Measurements from ENCODE around the gene PLXNB2.

PLXNB2 gene

DNA sequence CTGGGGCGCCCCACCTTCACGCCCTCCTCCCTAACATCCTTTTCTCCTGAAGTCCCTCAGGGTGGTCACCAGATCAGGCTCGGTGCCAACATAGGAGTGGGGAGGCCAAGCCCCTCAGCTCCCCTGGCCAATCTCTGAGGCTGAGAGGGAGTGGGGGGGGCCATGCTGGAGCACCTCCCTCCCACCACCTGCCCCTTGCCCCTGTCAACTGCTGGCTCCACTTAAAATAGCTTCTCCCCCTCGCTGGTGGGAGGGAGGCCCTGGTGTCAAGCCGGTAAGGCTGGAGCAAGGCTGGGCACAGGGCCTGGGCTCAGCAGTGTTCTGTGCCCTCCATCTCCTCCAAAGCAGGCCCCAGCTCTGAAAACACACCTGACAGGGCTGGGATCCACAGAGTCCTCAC lies 4.9 kb downstream of the PLXNB2 start:
- Histone ChIP-seq H3K4me3 (ENCODE audit: low read depth in 1 of 2, low read length in 2 of 2) (no peak overlapping the region), H4K20me1 (ENCODE audit: insufficient read depth, low read length) (peaks cover 25% of the 10 kb centered on the region), H3K36me3 (ENCODE audit: insufficient read depth, low read length) (no peaks in the 10 kb centered on the region), H3K27ac (ENCODE audit: low read length) (no peak overlapping the region), H3K79me2 (ENCODE audit: insufficient read depth, low read length) (no peaks in the 10 kb centered on the region), H3K27me3 (ENCODE audit: insufficient read depth, low read length, poor library complexity) (peaks cover 17% of the 10 kb centered on the region), H3K9ac (ENCODE audit: low read depth, low read length) (no peak overlapping the region), H3K4me1 (ENCODE audit: insufficient read depth, low read length) (peaks cover 15% of the 10 kb centered on the region), H3K4me2 (ENCODE audit: insufficient read depth, low read length) (no peak overlapping the region), H2AFZ (ENCODE audit: low read depth, low read length) (no peak overlapping the region), H3K9me3 (ENCODE audit: insufficient read depth, low read length, severe bottlenecking) (no peaks in the 10 kb centered on the region)
- DNase-seq (no peak), ATAC-seq (ENCODE audit: insufficient read depth, low read depth) (no peak)
- TF ChIP-seq, protein P1, sequence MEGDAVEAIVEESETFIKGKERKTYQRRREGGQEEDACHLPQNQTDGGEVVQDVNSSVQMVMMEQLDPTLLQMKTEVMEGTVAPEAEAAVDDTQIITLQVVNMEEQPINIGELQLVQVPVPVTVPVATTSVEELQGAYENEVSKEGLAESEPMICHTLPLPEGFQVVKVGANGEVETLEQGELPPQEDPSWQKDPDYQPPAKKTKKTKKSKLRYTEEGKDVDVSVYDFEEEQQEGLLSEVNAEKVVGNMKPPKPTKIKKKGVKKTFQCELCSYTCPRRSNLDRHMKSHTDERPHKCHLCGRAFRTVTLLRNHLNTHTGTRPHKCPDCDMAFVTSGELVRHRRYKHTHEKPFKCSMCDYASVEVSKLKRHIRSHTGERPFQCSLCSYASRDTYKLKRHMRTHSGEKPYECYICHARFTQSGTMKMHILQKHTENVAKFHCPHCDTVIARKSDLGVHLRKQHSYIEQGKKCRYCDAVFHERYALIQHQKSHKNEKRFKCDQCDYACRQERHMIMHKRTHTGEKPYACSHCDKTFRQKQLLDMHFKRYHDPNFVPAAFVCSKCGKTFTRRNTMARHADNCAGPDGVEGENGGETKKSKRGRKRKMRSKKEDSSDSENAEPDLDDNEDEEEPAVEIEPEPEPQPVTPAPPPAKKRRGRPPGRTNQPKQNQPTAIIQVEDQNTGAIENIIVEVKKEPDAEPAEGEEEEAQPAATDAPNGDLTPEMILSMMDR (IDR thresholded peaks at IDR 0.05; ENCODE audit: borderline replicate concordance, extremely low read depth, low read length, poor library complexity, severe bottlenecking): no peak
- TF ChIP-seq EZH2 (IDR thresholded peaks at IDR 0.05; ENCODE audit: borderline replicate concordance, low read depth, low read length, severe bottlenecking): no peak

DNA sequence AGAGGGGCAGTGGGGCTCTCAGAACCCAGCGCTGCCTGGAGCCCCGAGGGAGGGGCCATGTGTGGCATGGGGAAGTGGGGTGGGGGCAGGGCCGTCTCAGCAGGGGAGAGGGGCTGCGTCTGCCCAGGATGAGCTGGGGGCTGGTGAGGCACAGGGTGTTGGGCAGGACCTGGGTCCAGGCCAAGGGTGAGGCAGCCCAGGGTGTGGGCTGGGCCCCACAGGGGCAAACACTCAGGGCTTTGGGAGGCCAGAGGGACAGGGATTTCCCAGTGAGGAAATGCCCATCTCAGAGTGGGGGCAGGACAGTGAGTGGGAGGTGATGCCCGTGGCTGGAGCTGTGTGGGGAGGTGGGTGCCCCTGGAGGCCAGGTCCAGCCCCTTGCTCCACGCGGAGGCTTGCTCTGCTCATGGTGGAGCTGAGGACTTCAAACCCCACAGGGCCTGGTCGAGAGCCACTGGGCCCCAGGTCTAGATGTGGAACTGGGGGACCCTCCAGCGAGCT lies 5.4 kb downstream of the PLXNB2 start:
- no peak for DNase-seq
- ATAC-seq (ENCODE audit: insufficient read depth, low read depth): no peak
- H3K27ac ChIP-seq (ENCODE audit: low read length): no peak overlapping the region

DNA sequence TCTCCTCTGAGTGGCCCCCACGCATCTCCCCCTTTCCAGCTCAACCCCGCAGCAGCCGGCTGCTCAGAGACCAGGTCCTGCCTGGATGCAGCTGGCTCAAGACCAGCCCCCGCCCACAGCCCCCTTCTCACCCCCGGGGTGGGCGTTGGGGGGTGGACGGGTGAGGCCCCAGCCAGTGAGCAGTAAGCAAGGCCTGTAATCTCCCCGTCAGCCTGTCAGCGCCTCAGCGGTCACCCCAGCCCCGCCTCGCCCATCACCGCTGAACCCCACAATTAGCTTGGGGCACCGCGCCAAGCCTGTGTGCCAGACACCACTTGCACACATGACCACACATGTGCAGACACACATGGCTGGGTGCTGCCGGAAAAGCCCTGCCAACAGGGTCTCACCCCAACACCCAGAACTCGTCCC lies 5.9 kb downstream of the PLXNB2 start:
- Histone ChIP-seq H3K4me2 (ENCODE audit: insufficient read depth, low read length) (no peak overlapping the region), H3K9me3 (ENCODE audit: insufficient read depth, low read length, severe bottlenecking) (no peaks in the 10 kb centered on the region), H3K79me2 (ENCODE audit: insufficient read depth, low read length) (no peaks in the 10 kb centered on the region), H3K4me1 (ENCODE audit: insufficient read depth, low read length) (peaks cover 6% of the 10 kb centered on the region), H3K27ac (ENCODE audit: low read length) (no peak overlapping the region), H3K9ac (ENCODE audit: low read depth, low read length) (no peak overlapping the region), H3K36me3 (ENCODE audit: insufficient read depth, low read length) (no peaks in the 10 kb centered on the region), H3K4me3 (ENCODE audit: low read depth in 1 of 2, low read length in 2 of 2) (no peak overlapping the region), H4K20me1 (ENCODE audit: insufficient read depth, low read length) (peaks cover 26% of the 10 kb centered on the region), H2AFZ (ENCODE audit: low read depth, low read length) (no peak overlapping the region), H3K27me3 (ENCODE audit: insufficient read depth, low read length, poor library complexity) (peaks cover 8% of the 10 kb centered on the region)
- DNase-seq (no peak), ATAC-seq (ENCODE audit: insufficient read depth, low read depth) (no peak)
- TF ChIP-seq, protein P1 (IDR thresholded peaks at IDR 0.05; ENCODE audit: borderline replicate concordance, extremely low read depth, low read length, poor library complexity, severe bottlenecking): no peak
- no peak for TF ChIP-seq EZH2 (IDR thresholded peaks at IDR 0.05; ENCODE audit: borderline replicate concordance, low read depth, low read length, severe bottlenecking)

More for the DNA sequence above, 5.4 kb downstream of the PLXNB2 start:
- no peaks in the 10 kb centered on the region for H3K36me3 ChIP-seq (ENCODE audit: insufficient read depth, low read length)
- TF ChIP-seq, protein P1 (IDR thresholded peaks at IDR 0.05; ENCODE audit: borderline replicate concordance, extremely low read depth, low read length, poor library complexity, severe bottlenecking): no peak
- no peak for TF ChIP-seq EZH2 (IDR thresholded peaks at IDR 0.05; ENCODE audit: borderline replicate concordance, low read depth, low read length, severe bottlenecking)
- no peaks in the 10 kb centered on the region for H3K79me2 ChIP-seq (ENCODE audit: insufficient read depth, low read length)
- peaks cover 26% of the 10 kb centered on the region for H4K20me1 ChIP-seq (ENCODE audit: insufficient read depth, low read length)
- H3K9ac ChIP-seq (ENCODE audit: low read depth, low read length): no peak overlapping the region
- peaks cover 13% of the 10 kb centered on the region for H3K27me3 ChIP-seq (ENCODE audit: insufficient read depth, low read length, poor library complexity)
- H3K9me3 ChIP-seq (ENCODE audit: insufficient read depth, low read length, severe bottlenecking): no peaks in the 10 kb centered on the region
- H3K4me3 ChIP-seq (ENCODE audit: low read depth in 1 of 2, low read length in 2 of 2): no peak overlapping the region
- H2AFZ ChIP-seq (ENCODE audit: low read depth, low read length): no peak overlapping the region
- H3K4me2 ChIP-seq (ENCODE audit: insufficient read depth, low read length): no peak overlapping the region
- H3K4me1 ChIP-seq (ENCODE audit: insufficient read depth, low read length): peaks cover 11% of the 10 kb centered on the region

Measured in DND-41 (cell line).